Colonic mucosa (tissue), 4 donors: Measurements from ENCODE around the gene WDR54. TPM values are rescaled to one million over a fixed set of nuclear protein-coding genes. Genes with fewer than 3 reads are reported as not detected.
"Not testable (repeated sequence)": the region's sequence is repeated elsewhere in the genome, so short reads cannot be mapped to it uniquely, and the experiment has no call there.

ENCODE experiments used
- DNase-seq: peaks from one replicate; pipeline ENCODE4 v3.0.0-alpha.2; 2020
- H3K27ac ChIP-seq: fragments of 200-600 bp; one replicate; pipeline ENCODE4 v1.8.0; 2021
- H3K27me3 ChIP-seq: fragments of 200-600 bp; one replicate; pipeline ENCODE4 v1.8.0; 2021
- H3K36me3 ChIP-seq: fragments of 200-600 bp; one replicate; pipeline ENCODE4 v1.8.0; 2021
- H3K4me1 ChIP-seq: fragments of 200-600 bp; one replicate; pipeline ENCODE4 v1.8.0; 2021; ENCODE audit warnings: mild to moderate bottlenecking
- H3K4me3 ChIP-seq: fragments of 200-600 bp; one replicate; pipeline ENCODE4 v1.8.0; 2021
- H3K9ac ChIP-seq, 2 donors: one replicate each; pipeline ENCODE4 v1.7.0; 2013; ENCODE audit warnings: control low read depth in 2 of 2, low read depth in 2 of 2, low read length in 2 of 2
- H3K9me3 ChIP-seq: fragments of 200-600 bp; one replicate; pipeline ENCODE4 v1.8.0; 2021
- CTCF ChIP-seq: fragments of 200-600 bp; IDR thresholded peaks from one replicate; pipeline ENCODE4 v1.8.0; 2022; ENCODE audit warnings: antibody characterized with exemption, mild to moderate bottlenecking
- intact Hi-C: fragments of 100-400 bp; cut with DNase I; formaldehyde crosslinking; loops from one replicate; pipeline ENCODE4 v1.14.1; 2022
- total RNA-seq, 2 donors: library from RNA; stranded (reverse); fragmentation: NEBNext Ultra II Directional in 1 of 2; extraction: Animal tissue kit (Norgen Biotek cat#: 25700) in 1 of 2; gene quantifications; one replicate each; pipeline ENCODE4 v1.2.1, GENCODE V29; 2021
- donor health status: healthy.
- donor health status: DM: no; HTN: no; CAD: no.
- donor health status: DM: no; HTN: no; CAD: no.

WDR54 gene
- total RNA-seq, 2 donors from 2014 or later = 7.5 to 9.0 TPM

DNA sequence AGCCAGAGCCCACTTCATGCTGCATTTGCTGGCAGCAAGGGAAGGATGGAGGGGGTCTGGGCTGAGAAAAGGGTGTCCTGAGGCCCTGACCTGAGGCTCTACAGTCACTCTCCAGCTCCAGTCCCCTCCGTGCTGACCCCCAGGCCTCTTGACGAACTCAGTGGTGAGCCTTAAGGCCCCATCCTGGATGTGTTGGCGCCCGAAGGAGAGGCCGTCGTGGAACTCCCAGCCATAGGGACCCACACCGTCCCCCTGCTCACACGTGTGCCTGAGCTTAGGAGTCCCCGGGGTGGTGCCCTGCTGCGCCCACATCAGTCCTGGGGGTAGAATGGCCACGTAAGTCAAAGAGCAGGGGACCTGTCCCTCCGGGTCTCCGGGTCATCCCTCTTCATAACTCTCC, 42.9 kb downstream of the WDR54 start:
- TF ChIP-seq CTCF = no peak
- Histone ChIP-seq H3K9me3 (no peaks in the 10 kb centered on the region), H3K4me1 (peaks cover 7% of the 10 kb centered on the region), H3K4me3 (peak overlapping the region; percentile 99), H3K36me3 (no peaks in the 10 kb centered on the region), H3K27me3 (no peaks in the 10 kb centered on the region), H3K9ac (peak overlapping the region; percentile 81 to 83), H3K27ac (peak overlapping the region; percentile 76)
- DNase-seq = no peak
- intact Hi-C loops = no loop called here

GRCh38 chr2:74470742-74471141, 49.2 kb downstream of the WDR54 start:
- DNase-seq, H3K27ac ChIP-seq, H3K4me3 ChIP-seq, H3K36me3 ChIP-seq, H3K27me3 ChIP-seq, H3K9me3 ChIP-seq, intact Hi-C loops, H3K4me1 ChIP-seq, H3K9ac ChIP-seq: not testable (repeated sequence)

DNA sequence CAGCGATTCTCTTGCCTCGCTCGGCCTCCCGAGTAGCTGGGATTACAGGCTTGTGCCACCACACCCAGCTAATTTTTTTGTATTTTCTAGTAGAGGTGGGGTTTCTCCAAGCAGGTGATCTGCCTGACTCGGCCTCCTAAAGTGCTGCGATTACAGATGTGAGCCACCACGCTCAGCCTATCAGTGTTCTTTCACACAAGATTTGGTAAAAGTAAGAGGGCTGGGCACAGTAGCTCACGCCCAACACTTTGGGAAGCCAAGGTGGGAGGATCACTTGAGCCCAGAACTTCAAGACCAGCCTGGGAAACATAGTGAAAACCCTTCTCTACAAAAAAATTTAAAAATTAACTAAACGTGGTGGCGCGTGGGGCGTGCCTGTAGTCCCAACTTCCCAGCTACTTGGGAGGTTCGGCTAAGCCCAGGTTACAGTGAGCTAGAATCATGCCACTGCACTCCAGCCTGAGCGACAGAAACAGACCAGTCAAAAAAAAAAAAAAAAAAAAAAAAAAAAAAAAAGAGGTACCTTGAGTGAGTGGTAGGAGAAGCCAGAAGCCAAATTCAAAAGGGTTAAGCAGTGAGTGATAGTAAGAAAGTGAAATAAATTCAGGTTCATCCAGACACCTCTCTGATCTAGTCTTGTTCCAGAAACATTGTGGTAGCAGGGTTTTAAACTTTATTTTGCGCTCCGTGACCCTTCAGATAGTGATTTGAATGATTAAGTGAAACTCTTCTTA, 50.0 kb downstream of the WDR54 start:
- H3K4me1 ChIP-seq = peaks cover 9% of the 10 kb centered on the region
- no peak for DNase-seq
- peak overlapping the region; percentile 84 to 96 for H3K9ac ChIP-seq
- H3K36me3 ChIP-seq = peaks cover 4% of the 10 kb centered on the region
- H3K27ac ChIP-seq = peak overlapping the region; percentile 88
- H3K9me3 ChIP-seq = no peaks in the 10 kb centered on the region
- H3K4me3 ChIP-seq = peak overlapping the region; percentile 55
- H3K27me3 ChIP-seq = no peaks in the 10 kb centered on the region
- no peak for TF ChIP-seq CTCF
- intact Hi-C loops = no loop called here

DNA sequence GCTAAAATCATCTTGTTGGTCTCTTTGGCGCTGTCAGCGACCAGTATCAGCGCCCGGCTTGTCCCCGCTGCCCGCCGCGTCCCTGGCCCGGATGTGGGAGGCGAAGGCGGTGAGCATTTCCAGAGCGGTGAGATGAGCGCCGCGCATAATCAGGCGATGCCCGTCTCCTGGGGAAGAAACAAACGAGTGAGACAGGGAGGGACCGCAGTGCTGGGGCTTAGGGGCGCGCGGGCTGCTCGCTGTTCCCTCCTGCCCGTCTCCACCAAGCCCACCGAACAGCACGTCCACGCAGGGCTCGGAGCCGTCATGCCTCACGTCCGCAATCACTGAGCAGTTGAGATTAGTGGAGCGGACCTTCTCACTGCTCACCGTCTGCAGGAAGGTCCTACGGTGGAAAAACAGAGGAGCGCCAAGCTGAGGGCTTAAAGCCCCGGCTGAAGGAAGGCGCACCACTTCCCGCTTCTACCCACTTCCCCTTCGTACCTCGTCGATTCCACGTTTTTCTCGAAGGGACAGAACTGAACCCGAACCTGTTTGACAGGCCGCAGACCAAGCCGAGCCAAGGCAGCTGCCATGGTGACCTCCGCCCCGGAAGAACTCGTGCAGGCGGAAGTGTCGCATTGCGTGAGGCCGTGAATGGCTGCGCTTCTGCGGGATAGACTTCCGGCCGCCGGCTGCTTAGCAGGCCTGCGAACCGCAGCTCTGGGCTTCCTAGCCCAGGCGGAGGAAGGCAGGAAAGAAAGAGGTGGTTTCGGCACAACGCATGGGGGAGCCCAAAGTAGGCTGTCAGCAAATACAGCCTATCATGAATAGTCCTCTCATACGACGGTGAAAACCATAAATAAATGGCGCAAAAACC, 50.8 kb downstream of the WDR54 start, which contains the start of gene MRPL53:
Gene MRPL53 (minus strand): TSS at position 595 of the 859 bp plus-strand sequence. CDS start 20 bp downstream, at position 575.
- peaks cover 9% of the 10 kb centered on the region for H3K4me1 ChIP-seq
- no peaks in the 10 kb centered on the region for H3K27me3 ChIP-seq
- intact Hi-C loops = no loop called here
- H3K27ac ChIP-seq = peak within 1 kb of the TSS; percentile 88
- H3K9me3 ChIP-seq = no peaks in the 10 kb centered on the region
- peak within 1 kb of the TSS; percentile 84 to 96 for H3K9ac ChIP-seq
- no peak for TF ChIP-seq CTCF
- peak; percentile 96 for DNase-seq
- H3K4me3 ChIP-seq = peak within 1 kb of the TSS; percentile 55
- H3K36me3 ChIP-seq = peaks cover 4% of the 10 kb centered on the region

DNA sequence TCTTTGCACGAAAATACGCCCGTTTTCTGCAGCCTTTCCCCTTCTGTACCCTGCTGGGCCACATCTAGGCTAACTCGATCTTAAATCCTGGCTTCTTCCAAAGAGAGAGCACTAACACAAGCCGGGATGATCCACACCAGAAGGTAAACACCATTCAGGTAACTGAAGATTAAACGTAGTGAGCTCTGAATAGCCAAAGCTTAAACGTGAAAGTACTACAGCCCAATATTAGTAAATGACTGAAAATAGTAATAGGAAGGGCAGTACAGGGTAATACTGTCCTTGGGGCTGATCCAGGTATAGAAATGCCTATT, 51.4 kb downstream of the WDR54 start:
- TF ChIP-seq CTCF = no peak
- Histone ChIP-seq H3K36me3 (peaks cover 4% of the 10 kb centered on the region), H3K27ac (peak overlapping the region; percentile 88), H3K27me3 (no peaks in the 10 kb centered on the region), H3K4me3 (peak overlapping the region; percentile 55), H3K9me3 (no peaks in the 10 kb centered on the region), H3K4me1 (peaks cover 9% of the 10 kb centered on the region), H3K9ac (peak overlapping the region; percentile 69 to 96)
- intact Hi-C loops = no loop called here
- no peak for DNase-seq
